HUES6 (cell line): Measurements from ENCODE around the gene PRRX2.

ENCODE experiments used
- H3K27ac ChIP-seq: 2 replicates; pipeline ENCODE4 v1.7.0; 2013; ENCODE audit warnings: low read depth, mild to moderate bottlenecking, low read length, inconsistent platforms
- H3K27me3 ChIP-seq: 2 replicates; pipeline ENCODE4 v1.6.1; 2013; ENCODE audit warnings: low read length; ENCODE audit not compliant: control insufficient read depth, insufficient read depth
- H3K36me3 ChIP-seq: 2 replicates; pipeline ENCODE4 v1.6.1; 2013; ENCODE audit warnings: low read length; ENCODE audit not compliant: control insufficient read depth, insufficient read depth
- H3K4me1 ChIP-seq: 2 replicates; pipeline ENCODE4 v1.6.1; 2013; ENCODE audit warnings: low read length; ENCODE audit not compliant: control insufficient read depth, insufficient read depth
- H3K4me3 ChIP-seq: 2 replicates; pipeline ENCODE4 v1.5.1; 2013; ENCODE audit warnings: low read depth, low read length
- H3K9ac ChIP-seq: one replicate; pipeline ENCODE4 v1.6.1; 2013; ENCODE audit warnings: mild to moderate bottlenecking, low read length
- H3K9me3 ChIP-seq: 2 replicates; pipeline ENCODE4 v1.6.1; 2013; ENCODE audit warnings: low read depth, low read length; ENCODE audit not compliant: control insufficient read depth, insufficient read depth

Gene PRRX2

DNA sequence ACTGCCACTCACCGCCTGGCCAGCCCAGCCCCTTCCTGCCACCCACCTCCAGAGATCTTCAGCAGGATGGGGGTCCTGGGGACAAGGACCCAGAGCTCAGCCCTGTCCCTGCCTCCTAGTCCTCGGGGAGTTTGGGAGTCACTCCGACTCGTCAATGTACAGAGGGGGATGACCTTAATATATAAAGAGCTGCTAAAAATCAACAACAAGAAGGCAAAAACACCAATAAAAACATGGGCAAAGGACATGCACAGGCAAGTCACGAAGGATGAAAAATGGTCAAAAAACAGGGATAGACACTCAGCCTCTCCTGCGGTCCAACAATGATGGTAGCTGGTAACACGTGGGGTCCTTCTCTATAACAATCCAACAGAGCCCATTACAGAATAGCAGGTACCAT is 18.8 kb upstream of the PRRX2 start:
- peaks cover 6% of the 10 kb centered on the region; the same call in 1 of the 2 replicates for H3K4me1 ChIP-seq
- H3K27ac ChIP-seq, result no peak overlapping the region
- no peaks in the 10 kb centered on the region for H3K36me3 ChIP-seq
- no peak overlapping the region for H3K4me3 ChIP-seq
- no peaks in the 10 kb centered on the region for H3K9me3 ChIP-seq
- no peaks in the 10 kb centered on the region for H3K27me3 ChIP-seq
- H3K9ac ChIP-seq, result no peak overlapping the region

DNA sequence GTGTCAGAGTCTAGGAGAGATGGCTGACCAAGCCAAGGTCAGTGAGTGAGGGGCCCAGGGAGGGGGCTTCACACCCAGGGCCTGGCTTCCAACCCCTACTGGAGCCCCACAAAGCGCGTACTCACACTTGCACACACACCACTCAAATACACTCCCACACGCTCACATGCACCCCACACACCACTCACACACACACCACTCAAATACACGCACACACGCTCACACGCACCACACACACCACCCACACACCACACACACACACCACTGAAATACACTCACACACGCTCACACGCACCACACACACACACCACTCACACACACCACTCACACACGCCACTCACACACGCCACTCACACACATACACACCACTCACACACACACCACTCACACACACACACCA is 17.8 kb upstream of the PRRX2 start:
- Histone ChIP-seq H3K36me3 (no peaks in the 10 kb centered on the region), H3K4me1 (peaks cover 3% of the 10 kb centered on the region; the same call in 1 of the 2 replicates), H3K27ac (no peak overlapping the region), H3K27me3 (no peaks in the 10 kb centered on the region), H3K9me3 (no peaks in the 10 kb centered on the region), H3K4me3 (no peak overlapping the region), H3K9ac (no peak overlapping the region)

DNA sequence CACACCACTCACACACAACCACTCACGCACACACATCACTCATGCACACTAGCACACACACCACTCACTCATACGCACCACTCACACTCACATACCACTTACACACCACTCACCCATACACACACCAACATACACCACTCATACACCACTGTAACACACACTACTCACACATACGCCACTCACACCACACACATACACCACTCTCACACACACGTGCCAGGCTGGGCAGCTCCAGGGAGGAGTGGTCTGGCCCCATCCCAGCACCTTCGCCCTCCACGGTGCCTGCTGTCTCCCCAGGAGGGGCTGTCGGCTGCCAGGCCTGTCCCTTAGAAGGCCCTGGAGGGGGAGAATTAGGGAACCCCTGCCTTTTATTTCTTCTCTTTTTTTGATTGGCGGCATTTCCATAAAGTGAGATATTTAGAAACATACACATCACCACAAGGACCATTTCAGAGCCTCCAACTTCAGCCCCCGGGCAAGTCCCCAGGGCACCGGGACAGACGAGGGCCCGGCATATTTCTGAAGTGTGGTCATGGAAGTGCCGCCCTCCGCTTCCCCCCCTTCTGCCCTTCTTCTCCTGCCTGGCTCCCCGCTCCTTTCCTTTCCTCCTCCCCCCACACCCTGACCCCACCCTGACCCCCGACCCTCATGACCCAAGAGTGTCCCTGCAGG is 17.2 kb upstream of the PRRX2 start:
- H3K36me3 ChIP-seq, result no peaks in the 10 kb centered on the region
- no peak overlapping the region for H3K9ac ChIP-seq
- H3K4me3 ChIP-seq, result no peak overlapping the region
- no peak overlapping the region for H3K27ac ChIP-seq
- H3K4me1 ChIP-seq, result peaks cover 3% of the 10 kb centered on the region; the same call in 1 of the 2 replicates
- H3K9me3 ChIP-seq, result no peaks in the 10 kb centered on the region
- no peaks in the 10 kb centered on the region for H3K27me3 ChIP-seq

DNA sequence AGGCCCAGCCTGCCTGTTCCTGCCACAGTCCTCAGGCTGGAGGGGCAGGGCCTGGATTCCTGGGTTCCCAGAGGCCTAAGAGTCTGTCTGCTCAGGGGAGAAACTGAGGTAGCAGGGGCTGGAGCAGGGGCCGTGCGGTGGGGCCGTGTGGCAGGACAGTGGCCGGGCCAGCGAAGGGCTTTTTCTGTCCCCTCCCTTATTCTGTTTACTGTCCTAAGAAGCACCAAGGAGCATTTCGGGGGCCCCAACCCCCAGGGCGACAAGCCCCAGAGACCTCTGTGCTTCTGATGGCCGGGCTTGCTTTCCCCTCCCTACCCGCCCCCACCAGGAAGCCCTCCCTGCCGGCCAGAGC is 16.7 kb upstream of the PRRX2 start:
- no peaks in the 10 kb centered on the region for H3K36me3 ChIP-seq
- H3K4me1 ChIP-seq, result peaks cover 3% of the 10 kb centered on the region; the same call in 1 of the 2 replicates
- H3K4me3 ChIP-seq, result no peak overlapping the region
- H3K27me3 ChIP-seq, result no peaks in the 10 kb centered on the region
- no peak overlapping the region for H3K27ac ChIP-seq
- H3K9me3 ChIP-seq, result no peaks in the 10 kb centered on the region
- H3K9ac ChIP-seq, result no peak overlapping the region

DNA sequence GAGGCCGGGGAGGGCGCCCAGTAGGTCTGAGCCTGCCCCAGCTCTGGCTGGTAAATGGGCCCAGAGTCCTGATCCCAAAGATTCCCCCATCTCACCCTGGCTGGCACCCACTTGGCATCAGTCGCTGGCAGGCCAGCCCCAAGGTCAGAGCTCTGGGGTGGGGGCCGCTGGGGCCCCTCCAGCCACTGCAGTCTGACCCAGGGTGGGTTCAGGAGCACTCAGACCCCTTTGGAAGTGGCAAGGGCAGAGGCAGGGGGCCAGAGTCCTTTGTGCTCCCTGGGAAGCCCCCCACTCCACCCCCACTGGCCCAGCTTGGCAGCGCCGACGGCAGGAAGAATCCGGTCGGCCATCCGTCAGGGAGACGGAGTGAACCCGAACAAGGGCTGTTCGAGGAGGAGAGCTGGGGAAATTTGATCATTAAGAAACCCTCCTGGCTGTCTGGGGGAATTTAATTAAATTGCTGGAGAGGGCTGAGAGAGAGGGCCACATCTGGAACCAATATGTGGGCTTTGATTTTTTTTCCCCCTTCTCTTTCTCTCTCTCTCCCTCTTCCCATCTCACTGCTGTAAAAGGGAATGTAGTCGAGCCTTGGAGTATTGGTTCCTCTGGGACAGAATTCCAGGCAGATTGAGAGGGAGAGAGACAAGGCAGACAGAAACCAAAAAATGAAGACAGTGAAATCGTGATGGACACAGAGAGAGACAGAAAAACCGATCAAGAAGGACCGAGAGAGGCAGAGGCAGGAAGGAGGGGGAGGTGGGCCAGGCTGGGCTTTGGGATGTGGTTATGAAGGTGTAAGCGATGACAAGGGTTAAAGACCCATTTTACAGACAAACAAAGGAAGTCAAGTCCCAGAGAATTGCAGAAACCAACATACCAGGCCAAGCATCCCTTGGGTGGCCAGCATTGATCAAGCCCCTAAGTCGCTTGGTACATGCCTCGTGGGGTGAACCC is 15.4 kb upstream of the PRRX2 start:
- Histone ChIP-seq H3K27ac (no peak overlapping the region), H3K4me3 (no peak overlapping the region), H3K27me3 (no peaks in the 10 kb centered on the region), H3K9me3 (no peaks in the 10 kb centered on the region), H3K4me1 (peaks cover 3% of the 10 kb centered on the region; the same call in 1 of the 2 replicates), H3K9ac (no peak overlapping the region), H3K36me3 (no peaks in the 10 kb centered on the region)

DNA sequence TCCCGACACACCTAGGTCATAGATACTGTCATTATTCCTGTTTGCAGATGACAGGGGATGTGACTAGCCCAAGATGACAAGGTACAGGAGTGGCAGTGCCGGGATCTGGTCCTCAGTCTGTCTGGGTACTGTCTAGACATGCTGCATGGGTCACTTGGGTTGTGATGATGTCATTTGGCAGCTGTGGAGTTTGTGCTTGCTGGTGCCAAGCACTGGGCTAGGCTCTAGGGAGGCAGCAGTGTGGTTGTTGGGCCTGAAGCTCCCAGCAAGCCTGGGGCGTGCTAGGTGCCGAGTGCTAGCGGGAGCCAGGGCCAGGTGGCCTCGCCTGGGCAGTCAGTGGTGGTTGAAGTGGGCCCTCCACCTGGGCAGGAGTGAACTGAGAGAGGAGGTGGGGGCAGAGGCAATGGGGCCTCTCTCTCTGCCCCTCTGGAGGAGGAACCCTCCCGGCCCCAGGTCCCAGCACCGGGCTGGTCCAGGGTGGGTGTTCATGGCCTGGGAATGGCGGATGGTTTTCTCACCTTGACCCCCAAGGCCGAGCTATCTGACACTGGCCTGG is 14.7 kb upstream of the PRRX2 start:
- Histone ChIP-seq H3K4me3 (no peak overlapping the region), H3K27me3 (no peaks in the 10 kb centered on the region), H3K27ac (no peak overlapping the region), H3K36me3 (no peaks in the 10 kb centered on the region), H3K4me1 (peaks cover 3% of the 10 kb centered on the region; the same call in 1 of the 2 replicates), H3K9ac (no peak overlapping the region), H3K9me3 (no peaks in the 10 kb centered on the region)

DNA sequence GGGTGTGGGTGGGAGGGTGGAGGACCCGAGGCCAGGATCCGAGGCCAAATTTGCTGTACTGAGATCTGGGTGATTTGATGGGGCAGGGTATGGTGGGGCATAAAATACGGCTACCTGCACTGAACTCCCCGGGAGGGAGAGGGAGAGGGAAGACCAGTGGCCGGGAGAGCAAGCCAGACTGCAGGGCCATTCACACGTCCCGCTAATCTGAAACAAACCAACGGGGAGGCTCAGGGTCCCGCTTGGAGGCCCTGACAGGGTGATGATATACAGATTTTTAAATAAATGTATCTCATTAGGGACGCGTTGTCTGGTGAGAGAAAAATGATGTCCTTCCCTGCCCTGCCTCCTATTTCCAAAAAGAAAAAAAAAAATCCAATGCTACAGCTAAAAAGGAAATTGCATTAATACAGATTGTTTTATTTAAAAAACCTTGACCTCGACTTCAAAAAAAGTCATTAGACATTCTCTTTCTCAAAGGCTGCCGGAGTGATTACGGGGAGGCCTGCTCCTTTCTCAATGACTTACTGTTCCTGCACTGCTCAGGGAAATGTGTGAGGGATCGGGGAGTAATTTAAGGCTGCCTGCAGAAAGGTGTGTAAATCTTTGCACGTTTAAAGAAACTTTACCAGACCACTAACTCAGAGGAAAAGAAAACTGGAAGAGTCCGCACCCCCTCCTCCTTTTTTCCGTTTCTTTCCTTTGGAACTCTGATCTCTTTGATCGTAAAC is 11.5 kb upstream of the PRRX2 start:
- Histone ChIP-seq H3K27me3 (no peaks in the 10 kb centered on the region), H3K9ac (no peak overlapping the region), H3K4me3 (no peak overlapping the region), H3K9me3 (no peaks in the 10 kb centered on the region), H3K27ac (no peak overlapping the region), H3K4me1 (no peaks in the 10 kb centered on the region; the same call in 1 of the 2 replicates), H3K36me3 (no peaks in the 10 kb centered on the region)

DNA sequence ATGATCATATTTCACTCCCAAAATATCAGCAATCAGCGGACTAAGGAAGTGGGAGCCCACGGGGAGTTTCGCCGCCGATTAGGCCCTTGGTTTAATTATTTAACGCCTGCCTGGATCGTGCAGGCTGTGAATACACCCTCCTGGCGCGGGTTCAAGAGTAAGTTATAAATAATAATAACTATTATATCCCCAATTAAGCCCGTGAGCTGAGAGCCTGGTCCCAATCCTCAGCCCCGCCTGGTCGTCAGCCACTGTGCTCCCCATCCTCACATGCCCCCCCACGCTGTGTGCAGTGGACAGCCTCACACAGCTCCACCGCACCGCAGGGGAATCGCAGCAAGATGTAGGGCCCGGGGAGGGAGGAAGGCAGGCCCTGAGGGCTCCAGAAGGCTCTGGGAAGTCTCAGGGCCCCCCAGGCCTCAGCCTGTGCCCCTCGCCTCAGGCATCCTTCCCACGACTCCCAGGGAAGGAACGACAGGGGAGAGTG is 10.8 kb upstream of the PRRX2 start:
- H3K9me3 ChIP-seq, result no peaks in the 10 kb centered on the region
- no peaks in the 10 kb centered on the region; the same call in 1 of the 2 replicates for H3K4me1 ChIP-seq
- H3K36me3 ChIP-seq, result no peaks in the 10 kb centered on the region
- no peak overlapping the region for H3K27ac ChIP-seq
- no peak overlapping the region for H3K4me3 ChIP-seq
- no peaks in the 10 kb centered on the region for H3K27me3 ChIP-seq
- no peak overlapping the region for H3K9ac ChIP-seq

DNA sequence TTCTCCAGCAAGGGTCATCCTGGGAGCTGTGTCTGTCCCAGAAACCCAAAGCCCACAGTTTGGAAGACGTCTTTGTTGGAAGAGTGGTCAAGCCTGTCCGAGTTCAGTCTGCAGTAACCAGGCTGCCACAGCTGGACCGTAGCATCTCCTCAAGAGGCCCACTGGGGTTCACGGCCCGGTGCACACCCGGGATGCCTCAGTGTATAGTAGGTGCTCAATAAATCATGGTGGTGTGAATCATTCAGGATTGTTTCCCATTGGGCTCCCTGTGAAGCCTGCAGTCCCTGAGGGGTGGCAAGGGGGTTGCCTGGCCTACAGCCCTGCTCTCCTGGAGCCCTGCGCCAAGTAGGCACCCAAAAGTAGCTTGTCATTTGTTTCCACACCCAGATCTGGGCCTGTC is 10.3 kb upstream of the PRRX2 start:
- Histone ChIP-seq H3K36me3 (no peaks in the 10 kb centered on the region), H3K27me3 (no peaks in the 10 kb centered on the region), H3K9ac (no peak overlapping the region), H3K27ac (no peak overlapping the region), H3K4me3 (no peak overlapping the region), H3K4me1 (no peaks in the 10 kb centered on the region; the same call in 1 of the 2 replicates), H3K9me3 (no peaks in the 10 kb centered on the region)

DNA sequence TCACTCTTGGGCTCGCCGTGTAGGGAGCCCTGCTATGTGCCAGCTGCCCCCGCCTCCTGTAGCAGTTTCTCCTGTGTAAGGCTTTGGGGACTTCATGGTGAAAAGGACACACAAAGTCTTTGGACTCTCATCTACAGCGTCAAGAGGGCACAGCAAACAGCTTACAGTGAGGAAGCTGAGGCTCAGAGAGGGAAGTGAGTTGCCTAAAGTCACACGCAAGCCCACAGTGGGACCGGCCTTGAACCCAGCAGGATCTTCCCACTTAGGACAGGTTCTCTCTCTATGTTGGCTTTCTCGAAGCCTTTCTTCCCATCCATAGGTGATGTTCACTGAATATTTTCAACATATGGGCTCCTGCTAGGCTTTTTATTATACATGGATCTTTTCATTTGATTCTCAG is 9.8 kb upstream of the PRRX2 start:
- Histone ChIP-seq H3K4me1 (no peaks in the 10 kb centered on the region; the same call in 1 of the 2 replicates), H3K27ac (no peak overlapping the region), H3K9ac (no peak overlapping the region), H3K9me3 (no peaks in the 10 kb centered on the region), H3K36me3 (no peaks in the 10 kb centered on the region), H3K4me3 (no peak overlapping the region), H3K27me3 (no peaks in the 10 kb centered on the region)
